ENCODE data around the gene PROC. TPM values are rescaled to one million over a fixed set of nuclear protein-coding genes. Genes with fewer than 3 reads are reported as not detected.

Gene PROC
- total RNA-seq, 1 experiment from 2014 or later: not detected

DNA sequence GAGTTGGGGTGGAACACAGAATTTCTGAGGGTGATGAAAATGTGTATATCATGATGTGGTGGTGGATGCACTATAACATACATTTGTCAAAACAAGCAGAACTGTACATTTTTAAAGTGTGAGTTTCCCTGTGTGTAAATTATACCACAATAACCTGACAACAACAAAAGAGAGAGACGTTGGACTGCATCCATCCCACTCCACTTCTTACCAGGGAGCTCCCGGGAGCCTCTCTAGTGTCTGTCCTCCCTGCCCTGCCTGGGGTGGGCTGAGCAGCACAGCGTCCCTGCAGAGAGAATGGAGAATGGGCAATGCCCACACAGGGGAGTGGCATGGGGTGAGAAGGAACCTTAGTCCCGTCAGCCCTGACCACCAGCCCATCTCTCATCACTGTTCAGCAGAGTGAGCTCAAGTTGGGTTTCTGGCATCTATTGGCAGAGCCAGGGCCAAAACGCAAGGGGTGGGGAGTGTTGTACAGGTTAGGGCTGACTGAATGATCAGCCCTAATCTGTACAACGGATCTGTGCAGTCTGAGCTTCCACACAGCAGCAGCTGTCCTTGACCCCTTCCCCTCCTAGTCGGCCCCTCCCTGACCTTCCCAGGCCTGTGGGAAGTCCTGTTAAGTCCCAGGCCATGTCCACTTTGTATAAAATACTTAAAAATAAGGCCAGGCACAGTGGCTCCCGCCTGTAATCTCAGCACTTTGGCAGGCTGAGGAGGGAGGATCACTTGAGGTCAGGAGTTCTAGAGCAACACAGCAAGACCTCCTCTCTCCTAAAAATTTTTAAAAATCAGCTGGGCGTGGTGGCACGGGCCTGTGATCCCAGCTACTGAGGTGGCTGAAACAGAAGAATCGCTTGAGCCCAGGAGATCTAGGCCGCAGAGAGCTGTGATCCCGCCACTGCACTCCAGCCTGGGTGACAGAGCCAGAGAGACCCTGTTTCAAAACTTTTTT is 3.3 kb upstream of the PROC start:
- ATAC-seq (no peak), DNase-seq (ENCODE audit: low read depth, low spot score) (no peak)
- RAD21 ChIA-PET (ENCODE audit: low non-redundant PET in 1 of 2, low total read pairs in 2 of 2, uncharacterized antibody in 2 of 2, unreplicated experiment in 2 of 2): interaction anchor here in 1 of 2 experiments (1.5 kb wide), 1 partner anchor 218 kb away, joined by 4 read pairs; no protein-coding TSS in a partner anchor
- Histone ChIP-seq H3K27me3 (ENCODE audit: insufficient read depth, low read length) (no peaks in the 10 kb centered on the region; the same call in 1 of the 2 replicates), H3K4me1 (ENCODE audit: control insufficient read depth in 1 of 2, insufficient read depth in 2 of 2, low read length in 2 of 2) (peaks cover 17 to 33% of the 10 kb centered on the region in 2 experiments), H2AFZ (ENCODE audit: low read depth, low read length, poor library complexity, severe bottlenecking) (peak overlapping the region; percentile 94), H3K79me2 (ENCODE audit: insufficient read depth, low read length) (no peaks in the 10 kb centered on the region), H3K9me2 (ENCODE audit: insufficient read depth) (no peaks in the 10 kb centered on the region), H3K27ac (ENCODE audit: low read depth, low read length) (no peak overlapping the region), H3K36me3 (ENCODE audit: control insufficient read depth in 1 of 2, insufficient read depth in 2 of 2, low read length in 2 of 2) (no peaks in the 10 kb centered on the region), H3K4me3 (replicated peaks in 1 of 2; ENCODE audit: low read depth in 1 of 2, low read length in 2 of 2) (no peak overlapping the region), H4K20me1 (ENCODE audit: insufficient read depth) (no peaks in the 10 kb centered on the region), H3K9me3 (ENCODE audit: control insufficient read depth in 1 of 2, insufficient read depth in 1 of 2, low read depth in 1 of 2, low read length in 2 of 2) (no peaks in the 10 kb centered on the region), H3K9ac (ENCODE audit: low read length) (no peak overlapping the region), H3K4me2 (ENCODE audit: low read length) (no peak overlapping the region)
- BruUV-seq (replicated peaks): no TSS peak
- CTCF ChIA-PET: interaction anchor here (0.7 to 4.0 kb wide), 8 partner anchors 10 to 218 kb away, joined by 3 to 22 read pairs (median 4); partner anchors contain the start of gene ERCC3
- POLR2A ChIA-PET: no interaction called here
- TF ChIP-seq SRF (IDR thresholded peaks at IDR 0.05; ENCODE audit: low read depth) (no peak), ZNF274 (IDR thresholded peaks at IDR 0.05; ENCODE audit: low read depth, low read length) (no peak), CEBPB (IDR thresholded peaks at IDR 0.05; ENCODE audit: low read depth) (no peak), YY1 (IDR thresholded peaks at IDR 0.05; ENCODE audit: extremely low read depth, insufficient replicate concordance, low read depth, low read length) (no peak), ELF1 (IDR thresholded peaks at IDR 0.05; ENCODE audit: borderline replicate concordance, low read depth) (no peak), EZH2 (IDR thresholded peaks at IDR 0.05) (no peak), SIN3A (IDR thresholded peaks at IDR 0.05; ENCODE audit: low read depth) (no peak)
- TF ChIP-seq, protein P1, sequence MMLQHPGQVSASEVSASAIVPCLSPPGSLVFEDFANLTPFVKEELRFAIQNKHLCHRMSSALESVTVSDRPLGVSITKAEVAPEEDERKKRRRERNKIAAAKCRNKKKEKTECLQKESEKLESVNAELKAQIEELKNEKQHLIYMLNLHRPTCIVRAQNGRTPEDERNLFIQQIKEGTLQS (IDR thresholded peaks at IDR 0.05): no peak
- TF ChIP-seq, protein P2, sequence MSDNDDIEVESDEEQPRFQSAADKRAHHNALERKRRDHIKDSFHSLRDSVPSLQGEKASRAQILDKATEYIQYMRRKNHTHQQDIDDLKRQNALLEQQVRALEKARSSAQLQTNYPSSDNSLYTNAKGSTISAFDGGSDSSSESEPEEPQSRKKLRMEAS (IDR thresholded peaks at IDR 0.05): no peak
- TF ChIP-seq, protein P3, sequence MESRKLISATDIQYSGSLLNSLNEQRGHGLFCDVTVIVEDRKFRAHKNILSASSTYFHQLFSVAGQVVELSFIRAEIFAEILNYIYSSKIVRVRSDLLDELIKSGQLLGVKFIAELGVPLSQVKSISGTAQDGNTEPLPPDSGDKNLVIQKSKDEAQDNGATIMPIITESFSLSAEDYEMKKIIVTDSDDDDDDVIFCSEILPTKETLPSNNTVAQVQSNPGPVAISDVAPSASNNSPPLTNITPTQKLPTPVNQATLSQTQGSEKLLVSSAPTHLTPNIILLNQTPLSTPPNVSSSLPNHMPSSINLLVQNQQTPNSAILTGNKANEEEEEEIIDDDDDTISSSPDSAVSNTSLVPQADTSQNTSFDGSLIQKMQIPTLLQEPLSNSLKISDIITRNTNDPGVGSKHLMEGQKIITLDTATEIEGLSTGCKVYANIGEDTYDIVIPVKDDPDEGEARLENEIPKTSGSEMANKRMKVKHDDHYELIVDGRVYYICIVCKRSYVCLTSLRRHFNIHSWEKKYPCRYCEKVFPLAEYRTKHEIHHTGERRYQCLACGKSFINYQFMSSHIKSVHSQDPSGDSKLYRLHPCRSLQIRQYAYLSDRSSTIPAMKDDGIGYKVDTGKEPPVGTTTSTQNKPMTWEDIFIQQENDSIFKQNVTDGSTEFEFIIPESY (IDR thresholded peaks at IDR 0.05; ENCODE audit: extremely low read depth, insufficient replicate concordance, low read length): no peak
- intact Hi-C loops (cut with micrococcal nuclease): loop anchor here (5.0 kb wide), 1 partner anchor 58 kb away; no protein-coding TSS in a partner anchor

Data from HCT116 (cell line).